GM18505 (cell line): ENCODE measurements around the gene ALKBH2.

Experiments
- ATAC-seq: cut with Tn5 transposase; IDR thresholded peaks from one replicate; pipeline ENCODE4 v1.9.1; 2021; ENCODE audit not compliant: unreplicated experiment
- POLR2A ChIP-seq: IDR thresholded peaks from 4 replicates; pipeline ENCODE4 v1.6.1; 2011; ENCODE audit warnings: borderline replicate concordance; ENCODE audit not compliant: insufficient read depth, insufficient read length; ENCODE audit errors: extremely low read depth

The ALKBH2 gene

GRCh38 chr12:109093022-109093918 lies at the start of gene ALKBH2:
TSS of gene ALKBH2 (minus strand) at chr12:109093472. CDS start at chr12:109092786, 686 bp downstream.
- peak; percentile 62 for ATAC-seq
- peak; percentile 91 for TF ChIP-seq POLR2A

- ATAC-seq, result no peak
- TF ChIP-seq POLR2A, result no peak
Observed at GRCh38 chr12:109140560-109140959, 47.3 kb upstream of the ALKBH2 start.

- TF ChIP-seq POLR2A, result no peak
- ATAC-seq, result no peak
Observed at GRCh38 chr12:109139791-109140190, 46.5 kb upstream of the ALKBH2 start.

GRCh38 chr12:109139360-109139759 lies 46.1 kb upstream of the ALKBH2 start:
- no peak for ATAC-seq

GRCh38 chr12:109137055-109137454 lies 43.8 kb upstream of the ALKBH2 start:
- TF ChIP-seq POLR2A, result no peak
- ATAC-seq, result no peak

More at GRCh38 chr12:109139360-109139759, 46.1 kb upstream of the ALKBH2 start:
- TF ChIP-seq POLR2A, result no peak

GRCh38 chr12:109134186-109134917 lies 41.1 kb upstream of the ALKBH2 start:
- no peak for ATAC-seq
- TF ChIP-seq POLR2A, result no peak

- ATAC-seq, result no peak
- no peak for TF ChIP-seq POLR2A
Observed at GRCh38 chr12:109131154-109132050, 38.1 kb upstream of the ALKBH2 start.

GRCh38 chr12:109130297-109131153 lies 37.3 kb upstream of the ALKBH2 start:
- TF ChIP-seq POLR2A, result no peak
- ATAC-seq, result no peak

GRCh38 chr12:109127533-109128242 lies 34.4 kb upstream of the ALKBH2 start:
- TF ChIP-seq POLR2A, result no peak
- no peak for ATAC-seq

- ATAC-seq, result no peak
- no peak for TF ChIP-seq POLR2A
Observed at GRCh38 chr12:109126784-109127183, 33.5 kb upstream of the ALKBH2 start.

- TF ChIP-seq POLR2A, result no peak
- ATAC-seq, result no peak
Observed at GRCh38 chr12:109125791-109126190, 32.5 kb upstream of the ALKBH2 start.

GRCh38 chr12:109124878-109125648 lies 31.8 kb upstream of the ALKBH2 start:
- no peak for TF ChIP-seq POLR2A
- ATAC-seq, result no peak
